ENCODE data around the gene RFX4.

- no peak for TF ChIP-seq GATA2 (IDR thresholded peaks at IDR 0.05; ENCODE audit: low read depth, low read length)
- TF ChIP-seq GATA3 (IDR thresholded peaks at IDR 0.05; ENCODE audit: low read depth, low read length), result no peak
Measured at GRCh38 chr12:106541201-106541600, 41.6 kb upstream of the RFX4 start.
